Fibroblast of lung (primary cell): ENCODE results near the gene PSTPIP2. TPM values are rescaled to one million over a fixed set of nuclear protein-coding genes. Genes with fewer than 3 reads are reported as not detected.

ENCODE experiments used
- DNase-seq, 2 donors: peaks; one replicate each; pipeline versions ENCODE4 v3.0.0 to v3.0.0-alpha.2; 2010; ENCODE audit warnings: low read depth in 2 of 2
- H2AFZ ChIP-seq: 2 replicates; pipeline ENCODE4 v1.5.1; 2012; ENCODE audit warnings: low read length, control low read depth, inconsistent platforms
- H3K27ac ChIP-seq: 2 replicates; pipeline ENCODE4 v1.5.1; 2011; ENCODE audit warnings: low read length, control low read depth; ENCODE audit not compliant: insufficient read depth
- H3K27me3 ChIP-seq: 2 replicates; pipeline ENCODE4 v1.5.1; 2011; ENCODE audit warnings: mild to moderate bottlenecking, low read length; ENCODE audit not compliant: control insufficient read depth, insufficient read depth
- H3K36me3 ChIP-seq: 2 replicates; pipeline ENCODE4 v1.5.1; 2011; ENCODE audit warnings: low read length; ENCODE audit not compliant: control insufficient read depth, insufficient read depth
- H3K4me1 ChIP-seq: 2 replicates; pipeline ENCODE4 v1.5.1; 2011; ENCODE audit warnings: low read length; ENCODE audit not compliant: control insufficient read depth, insufficient read depth; ENCODE audit errors: extremely low read depth
- H3K4me2 ChIP-seq: 2 replicates; pipeline ENCODE4 v1.5.1; 2011; ENCODE audit warnings: low read length, control low read depth; ENCODE audit not compliant: insufficient read depth; ENCODE audit errors: extremely low read depth
- H3K4me3 ChIP-seq, 4 experiments: fragments of 200-600 bp in 1 of 4; sonication (generic) in 1 of 4; replicated peaks in 1 of 4; 2 replicates each; pipeline ENCODE4 v1.5.1; 2011 to 2016; ENCODE audit warnings: low read length in 4 of 4, low read depth in 3 of 4, mild to moderate bottlenecking in 3 of 4, control low read depth in 2 of 4, inconsistent platforms in 1 of 4, mixed read lengths in 1 of 4; ENCODE audit not compliant: insufficient read depth in 1 of 4; ENCODE audit errors: control extremely low read depth in 1 of 4
- H3K79me2 ChIP-seq: 2 replicates; pipeline ENCODE4 v1.5.1; 2012; ENCODE audit warnings: mild to moderate bottlenecking, low read length, inconsistent platforms; ENCODE audit not compliant: control insufficient read depth, insufficient read depth
- H3K9ac ChIP-seq: 2 replicates; pipeline ENCODE4 v1.5.1; 2011; ENCODE audit warnings: mild to moderate bottlenecking, low read length, control low read depth; ENCODE audit not compliant: insufficient read depth
- H3K9me3 ChIP-seq: 2 replicates; pipeline ENCODE4 v1.5.1; 2012; ENCODE audit warnings: low read depth, low read length; ENCODE audit not compliant: control insufficient read depth, insufficient read depth
- H4K20me1 ChIP-seq: 2 replicates; pipeline ENCODE4 v1.5.1; 2011; ENCODE audit warnings: low read length; ENCODE audit not compliant: control insufficient read depth, insufficient read depth; ENCODE audit errors: extremely low read depth
- CTCF ChIP-seq, 2 donors: IDR thresholded peaks in 1 of 2; conservative IDR thresholded peaks in 1 of 2; 1 replicate in 1 of 2; 2 replicates in 1 of 2; pipeline ENCODE4 v1.5.1; 2011 to 2012; ENCODE audit warnings: low read length in 2 of 2, control low read depth in 1 of 2, inconsistent platforms in 1 of 2, low read depth in 1 of 2, mild to moderate bottlenecking in 1 of 2
- EZH2 ChIP-seq: IDR thresholded peaks from 2 replicates; pipeline ENCODE4 v1.5.1; 2012; ENCODE audit warnings: low read length, control low read depth, mild to moderate bottlenecking; ENCODE audit errors: missing control alignments
- polyA plus RNA-seq, 2 donors: library from polyadenylated mRNA; depleted of rRNA in 1 of 2; stranded (reverse) in 1 of 2; unstranded in 1 of 2; fragments of >200 nt; gene quantifications; 2 replicates each; pipeline ENCODE4 v1.2.1, GENCODE V29; 2011 to 2012; ENCODE audit warnings: missing spikeins in 1 of 2
- total RNA-seq: library from RNA; depleted of rRNA; stranded (reverse); fragments of >200 nt; gene quantifications from 2 replicates; pipeline ENCODE4 v1.2.1, GENCODE V29; 2014

Gene PSTPIP2
- total and polyA plus RNA-seq, 2 donors (not counting 1 experiment from before 2014, with no cell fraction given): 13.4 to 18.4 TPM

- Histone ChIP-seq H3K9me3 (no peaks in the 10 kb centered on the region), H3K27me3 (no peaks in the 10 kb centered on the region), H3K27ac (no peak overlapping the region), H3K9ac (no peak overlapping the region), H4K20me1 (no peaks in the 10 kb centered on the region), H3K4me1 (no peaks in the 10 kb centered on the region), H3K36me3 (peaks cover 19% of the 10 kb centered on the region), H3K79me2 (peaks cover 3% of the 10 kb centered on the region), H2AFZ (no peak overlapping the region), H3K4me2 (no peak overlapping the region), H3K4me3 (no peak overlapping the region)
- peak in 1 of 2 donors; percentile 38 for DNase-seq
- no peak for TF ChIP-seq CTCF (conservative IDR thresholded peaks at IDR 0.05 in 1 of 2, IDR thresholded peaks at IDR 0.05 in 1 of 2; ENCODE audit: low read depth in 1 of 2, low read length in 2 of 2)
- TF ChIP-seq EZH2: no peak
Measured at GRCh38 chr18:45940724-45941123, 131.3 kb downstream of the PSTPIP2 start.

GRCh38 chr18:45939236-45939635, 132.8 kb downstream of the PSTPIP2 start:
- no peak overlapping the region for H3K27ac ChIP-seq

GRCh38 chr18:45938488-45938935, 133.5 kb downstream of the PSTPIP2 start:
- no peak overlapping the region for H2AFZ ChIP-seq
- H3K79me2 ChIP-seq: peaks cover 5% of the 10 kb centered on the region
- no peak overlapping the region for H3K4me2 ChIP-seq
- H4K20me1 ChIP-seq: no peaks in the 10 kb centered on the region
- H3K9me3 ChIP-seq: no peaks in the 10 kb centered on the region
- no peak overlapping the region for H3K27ac ChIP-seq
- peaks cover 19% of the 10 kb centered on the region for H3K36me3 ChIP-seq
- H3K4me3 ChIP-seq: no peak overlapping the region
- no peaks in the 10 kb centered on the region for H3K27me3 ChIP-seq
- H3K9ac ChIP-seq: no peak overlapping the region
- TF ChIP-seq CTCF (conservative IDR thresholded peaks at IDR 0.05 in 1 of 2, IDR thresholded peaks at IDR 0.05 in 1 of 2; ENCODE audit: low read depth in 1 of 2, low read length in 2 of 2) (no peak), EZH2 (no peak)
- H3K4me1 ChIP-seq: peaks cover 3% of the 10 kb centered on the region
- DNase-seq: no peak

More at GRCh38 chr18:45939236-45939635, 132.8 kb downstream of the PSTPIP2 start:
- Histone ChIP-seq H3K4me1 (peaks cover 3% of the 10 kb centered on the region), H3K4me2 (no peak overlapping the region), H4K20me1 (no peaks in the 10 kb centered on the region), H3K9me3 (no peaks in the 10 kb centered on the region), H3K27me3 (no peaks in the 10 kb centered on the region), H2AFZ (no peak overlapping the region), H3K79me2 (peaks cover 5% of the 10 kb centered on the region), H3K36me3 (peaks cover 19% of the 10 kb centered on the region), H3K4me3 (no peak overlapping the region), H3K9ac (no peak overlapping the region)
- DNase-seq: no peak
- TF ChIP-seq EZH2: no peak
- no peak for TF ChIP-seq CTCF (conservative IDR thresholded peaks at IDR 0.05 in 1 of 2, IDR thresholded peaks at IDR 0.05 in 1 of 2; ENCODE audit: low read depth in 1 of 2, low read length in 2 of 2)
